HL-60 (cell line): ENCODE data around the gene WDR31.

Experiments
- CTCF ChIP-seq: IDR thresholded peaks from one replicate; pipeline ENCODE4 v1.5.1; 2011; ENCODE audit warnings: low read length, control low read depth, inconsistent platforms; ENCODE audit not compliant: insufficient read depth
- GABPA ChIP-seq: IDR thresholded peaks from 2 replicates; pipeline ENCODE4 v1.6.1; 2012; ENCODE audit warnings: low read depth
- POLR2AphosphoS5 ChIP-seq: IDR thresholded peaks from 2 replicates; pipeline ENCODE4 v1.6.1; 2012; ENCODE audit warnings: low read depth
- REST ChIP-seq: IDR thresholded peaks from 2 replicates; pipeline ENCODE4 v1.6.1; 2012; ENCODE audit warnings: low read depth; ENCODE audit not compliant: insufficient replicate concordance
- SPI1 ChIP-seq: IDR thresholded peaks from 2 replicates; pipeline ENCODE4 v1.6.1; 2012; ENCODE audit warnings: low read depth, mild to moderate bottlenecking, borderline replicate concordance

- TF ChIP-seq CTCF (no peak), REST (no peak), POLR2AphosphoS5 (no peak), SPI1 (no peak), GABPA (no peak)
Measured at GRCh38 chr9:113298311-113298710, 41.8 kb downstream of the WDR31 start.
